GM12878 (cell line): ENCODE measurements around the gene IPPK.

Experiments
- CTCF ChIP-seq, 3 experiments: IDR thresholded peaks in 2 of 3; conservative IDR thresholded peaks in 1 of 3; 2 replicates each; pipeline ENCODE4 v1.5.1; 2011; ENCODE audit warnings: low read depth in 3 of 3, low read length in 3 of 3, mild to moderate bottlenecking in 3 of 3, control low read depth in 2 of 3, moderate library complexity in 2 of 3, inconsistent platforms in 1 of 3, mixed read lengths in 1 of 3; ENCODE audit not compliant: control insufficient read depth in 2 of 3, insufficient read depth in 1 of 3; ENCODE audit errors: extremely low read depth in 1 of 3
- NBN ChIP-seq: fragments of 450-650 bp; IDR thresholded peaks from 2 replicates; pipeline ENCODE4 v1.6.1; 2016
- PAX8 ChIP-seq: fragments of 450-650 bp; IDR thresholded peaks from 2 replicates; pipeline ENCODE4 v1.6.1; 2017; ENCODE audit warnings: mild to moderate bottlenecking, moderate library complexity
- SIN3A ChIP-seq: IDR thresholded peaks from 2 replicates; pipeline ENCODE4 v1.6.1; 2012; ENCODE audit warnings: low read depth, low read length, improper control_type of control experiment
- USF1 ChIP-seq: IDR thresholded peaks from 2 replicates; pipeline ENCODE4 v1.6.1; 2011; ENCODE audit warnings: borderline replicate concordance, low read depth, mild to moderate bottlenecking, moderate library complexity, mixed read lengths, low read length; ENCODE audit not compliant: insufficient read depth; ENCODE audit errors: extremely low read length
- USF2 ChIP-seq: IDR thresholded peaks from 2 replicates; pipeline ENCODE4 v1.6.1; 2011; ENCODE audit warnings: low read depth, low read length, improper control_type of control experiment, borderline replicate concordance

- TF ChIP-seq CTCF (IDR thresholded peaks at IDR 0.05 in 2 of 3, conservative IDR thresholded peaks at IDR 0.05 in 1 of 3; ENCODE audit: control insufficient read depth in 2 of 3, extremely low read depth in 1 of 3, insufficient read depth in 1 of 3, low read depth in 3 of 3, low read length in 3 of 3) (no peak), USF1 (no peak), USF2 (no peak), PAX8 (no peak), SIN3A (no peak), NBN (no peak)
Observed at GRCh38 chr9:92655896-92656536, 13.9 kb downstream of the IPPK start.
